Left lung (tissue), 10 donors: ENCODE results near the gene ALKBH6. TPM values are rescaled to one million over a fixed set of nuclear protein-coding genes. Genes with fewer than 3 reads are reported as not detected.

Experiments
- ATAC-seq: fragments of 200-7000 bp; cut with Tn5 transposase; one replicate; pipeline ENCODE4 v1.9.1; 2020; ENCODE audit warnings: moderate library complexity
- DNase-seq, 4 donors: peaks; one replicate each; pipeline ENCODE4 v3.0.0-alpha.2; 2013 to 2020
- H3K27ac ChIP-seq, 2 donors: fragments of 200-600 bp; sonication (generic) in 1 of 2; one replicate each; pipeline versions ENCODE4 v1.5.0 to v1.8.0; 2020 to 2021
- H3K27me3 ChIP-seq, 2 donors: fragments of 200-600 bp; sonication (generic) in 1 of 2; one replicate each; pipeline versions ENCODE4 v1.5.0 to v1.8.0; 2020 to 2021
- H3K36me3 ChIP-seq, 2 donors: fragments of 200-600 bp; sonication (generic) in 1 of 2; one replicate each; pipeline versions ENCODE4 v1.5.0 to v1.8.0; 2020 to 2021
- H3K4me1 ChIP-seq, 2 donors: fragments of 200-600 bp; one replicate each; pipeline ENCODE4 v1.8.0; 2021
- H3K4me3 ChIP-seq, 2 donors: fragments of 200-600 bp; sonication (generic) in 1 of 2; one replicate each; pipeline versions ENCODE4 v1.5.0 to v1.8.0; 2020 to 2021; ENCODE audit warnings: mild to moderate bottlenecking in 1 of 2
- H3K9me3 ChIP-seq, 2 donors: fragments of 200-600 bp; sonication (generic) in 1 of 2; one replicate each; pipeline versions ENCODE4 v1.5.0 to v1.8.0; 2020 to 2021
- CTCF ChIP-seq, 2 donors: fragments of 200-600 bp; sonication (generic) in 1 of 2; IDR thresholded peaks; one replicate each; pipeline versions ENCODE4 v1.5.0 to v1.8.0; 2021; ENCODE audit warnings: antibody characterized with exemption in 2 of 2
- intact Hi-C, 2 donors: fragments of 100-400 bp; cut with DNase I; formaldehyde crosslinking; loops; one replicate each; pipeline versions ENCODE4 v1.11.2 to v1.14.2; 2022
- polyA plus RNA-seq, 6 donors: library from polyadenylated mRNA; unstranded; fragments of 120-200 nt; gene quantifications; one replicate each; pipeline ENCODE4 v1.2.1, GENCODE V29; 2013; ENCODE audit not compliant: insufficient read length in 6 of 6
- total RNA-seq, 2 donors: library from RNA; stranded (reverse); fragmentation: NEBNext Ultra II Directional; extraction: Animal tissue kit (Norgen Biotek cat#: 25700); gene quantifications; one replicate each; pipeline ENCODE4 v1.2.1, GENCODE V29; 2021
- donor health status: DM: no; HTN: yes; CAD: no.
- donor health status: DM: no; HTN: no; CAD: no.

The ALKBH6 gene
- total and polyA plus RNA-seq, 8 donors, result 16.8 to 22.7 (median 19.8) TPM

- intact Hi-C loops, result no loop called here
- H3K27ac ChIP-seq, result no peak overlapping the region
- TF ChIP-seq CTCF (IDR thresholded peaks at IDR 0.05), result no peak
- no peaks in the 10 kb centered on the region for H3K27me3 ChIP-seq
- no peaks in the 10 kb centered on the region for H3K36me3 ChIP-seq
- no peak for DNase-seq
- no peak for ATAC-seq
- no peak overlapping the region for H3K4me3 ChIP-seq
- H3K9me3 ChIP-seq, result no peaks in the 10 kb centered on the region
- peaks cover 5 to 27% of the 10 kb centered on the region in 2 donors for H3K4me1 ChIP-seq
Observed at GRCh38 chr19:36051236-36051635, 37.2 kb upstream of the ALKBH6 start.

- Histone ChIP-seq H3K4me1 (peaks cover 0 to 16% of the 10 kb centered on the region in 2 donors), H3K27ac (no peak overlapping the region), H3K36me3 (no peaks in the 10 kb centered on the region), H3K4me3 (no peak overlapping the region), H3K27me3 (no peaks in the 10 kb centered on the region), H3K9me3 (no peaks in the 10 kb centered on the region)
- ATAC-seq (no peak), DNase-seq (no peak)
- intact Hi-C loops, result no loop called here
- no peak for TF ChIP-seq CTCF (IDR thresholded peaks at IDR 0.05)
Observed at GRCh38 chr19:36049080-36049698, 35.2 kb upstream of the ALKBH6 start.

- H3K27ac ChIP-seq, result no peak overlapping the region
- no peak for ATAC-seq
- no peak for TF ChIP-seq CTCF (IDR thresholded peaks at IDR 0.05)
Observed at GRCh38 chr19:36047835-36048234, 33.8 kb upstream of the ALKBH6 start.

GRCh38 chr19:36046443-36047050 is 32.5 kb upstream of the ALKBH6 start:
- DNase-seq (no peak), ATAC-seq (no peak)
- Histone ChIP-seq H3K27ac (no peak overlapping the region), H3K4me1 (peaks cover 0 to 6% of the 10 kb centered on the region in 2 donors), H3K27me3 (no peaks in the 10 kb centered on the region), H3K9me3 (no peaks in the 10 kb centered on the region), H3K4me3 (no peak overlapping the region), H3K36me3 (no peaks in the 10 kb centered on the region)
- intact Hi-C loops, result no loop called here
- TF ChIP-seq CTCF (IDR thresholded peaks at IDR 0.05), result no peak

More at GRCh38 chr19:36047835-36048234, 33.8 kb upstream of the ALKBH6 start:
- no peak for DNase-seq
- peaks cover 0 to 8% of the 10 kb centered on the region in 2 donors for H3K4me1 ChIP-seq
- H3K36me3 ChIP-seq, result no peaks in the 10 kb centered on the region
- H3K27me3 ChIP-seq, result no peaks in the 10 kb centered on the region
- H3K4me3 ChIP-seq, result no peak overlapping the region
- intact Hi-C loops, result no loop called here
- H3K9me3 ChIP-seq, result no peaks in the 10 kb centered on the region

- intact Hi-C loops, result no loop called here
- Histone ChIP-seq H3K9me3 (no peaks in the 10 kb centered on the region), H3K36me3 (peaks cover 0 to 5% of the 10 kb centered on the region in 2 donors), H3K27ac (no peak overlapping the region), H3K27me3 (no peaks in the 10 kb centered on the region), H3K4me3 (no peak overlapping the region), H3K4me1 (peaks cover 0 to 6% of the 10 kb centered on the region in 2 donors)
- TF ChIP-seq CTCF (IDR thresholded peaks at IDR 0.05), result no peak
- ATAC-seq (no peak), DNase-seq (no peak)
Observed at GRCh38 chr19:36043952-36044351, 29.9 kb upstream of the ALKBH6 start.
